NOMO-1 treated with DMSO at 0.1 percent for 48 hours (cell line): Measurements from ENCODE around the gene ZIK1.

Experiments used
- DNase-seq: peaks from one replicate; lab custom pipeline; 2025; ENCODE audit not compliant: unreplicated experiment; lab: John Stamatoyannopoulos, UW

ZIK1 gene

DNA sequence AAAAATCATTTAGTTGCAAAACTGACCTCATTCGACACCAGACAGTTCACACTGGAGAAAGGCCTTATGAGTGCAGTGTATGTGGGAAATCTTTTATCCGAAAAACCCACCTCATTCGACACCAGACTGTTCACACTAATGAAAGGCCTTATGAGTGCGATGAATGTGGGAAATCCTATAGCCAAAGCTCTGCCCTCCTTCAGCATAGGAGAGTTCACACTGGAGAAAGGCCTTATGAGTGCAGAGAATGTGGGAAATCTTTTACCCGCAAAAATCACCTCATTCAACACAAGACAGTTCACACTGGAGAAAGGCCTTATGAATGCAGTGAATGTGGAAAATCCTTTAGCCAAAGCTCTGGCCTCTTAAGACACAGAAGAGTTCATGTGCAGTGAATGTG, 23.0 kb downstream of the ZIK1 start:
- DNase-seq: no peak

DNA sequence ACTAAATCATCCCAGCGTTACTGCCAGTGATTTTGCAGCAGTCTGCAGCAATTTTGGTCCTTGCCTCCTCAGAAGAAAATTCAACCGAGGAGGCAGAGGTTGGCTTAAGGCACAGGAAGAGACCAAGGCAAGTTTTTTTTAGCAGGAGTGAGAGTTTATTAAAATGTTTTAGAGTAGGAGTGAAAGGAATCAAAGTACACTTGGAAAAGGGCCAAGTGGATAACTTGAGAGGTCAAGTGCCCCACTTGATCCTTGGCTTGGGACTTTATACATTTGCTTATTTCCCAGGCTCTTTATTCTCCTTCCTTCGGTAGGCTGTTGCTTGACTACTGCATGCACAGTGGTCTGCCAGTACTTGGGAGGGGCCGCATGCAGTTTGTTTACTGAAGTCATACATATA, 27.2 kb downstream of the ZIK1 start:
- no peak for DNase-seq

DNA sequence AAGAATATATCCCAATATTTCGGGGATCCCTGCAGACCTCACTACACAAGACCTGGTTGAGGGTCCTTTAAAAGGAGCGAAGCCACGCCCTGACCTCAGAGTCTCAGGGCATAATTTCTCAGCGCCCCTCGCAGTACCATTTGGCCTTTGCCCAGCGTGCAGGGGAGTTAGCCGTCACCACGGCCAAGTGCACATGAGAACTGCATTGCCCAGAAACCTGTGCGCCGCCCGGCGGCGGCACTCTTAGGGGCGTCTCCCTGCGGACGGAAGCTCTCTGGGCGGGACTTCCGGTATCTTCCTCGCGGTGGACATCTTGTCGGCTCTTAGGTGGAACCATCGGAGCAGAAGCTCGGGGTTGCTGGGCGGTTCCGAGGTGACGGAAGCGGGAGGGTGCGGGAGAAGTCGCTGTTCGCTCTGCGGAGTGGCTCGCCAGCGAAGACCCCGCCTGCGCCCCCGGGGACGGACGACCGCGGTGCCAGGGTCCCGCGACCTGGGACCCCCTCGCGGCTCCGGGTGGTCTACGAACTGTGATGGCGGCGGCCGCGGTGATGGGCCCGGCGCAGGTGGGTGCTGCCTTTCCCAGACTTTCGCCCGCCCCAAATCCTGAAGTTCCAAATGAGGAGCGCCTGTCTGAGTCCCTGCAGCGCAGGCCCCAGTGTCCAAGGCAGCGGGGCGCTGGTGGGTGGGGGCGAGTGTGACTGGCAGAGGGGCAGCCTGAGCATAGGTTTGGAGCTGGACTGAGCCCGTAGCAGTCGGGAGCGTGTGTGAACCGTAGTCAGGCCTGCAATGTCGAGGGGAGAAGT, 30.2 kb downstream of the ZIK1 start, which contains the start of gene ZNF134:
Gene ZNF134 (plus strand): TSS at position 302 of the 803 bp plus-strand sequence. CDS start 5,227 bp downstream, outside the sequence.
- peak; percentile 82 for DNase-seq

DNA sequence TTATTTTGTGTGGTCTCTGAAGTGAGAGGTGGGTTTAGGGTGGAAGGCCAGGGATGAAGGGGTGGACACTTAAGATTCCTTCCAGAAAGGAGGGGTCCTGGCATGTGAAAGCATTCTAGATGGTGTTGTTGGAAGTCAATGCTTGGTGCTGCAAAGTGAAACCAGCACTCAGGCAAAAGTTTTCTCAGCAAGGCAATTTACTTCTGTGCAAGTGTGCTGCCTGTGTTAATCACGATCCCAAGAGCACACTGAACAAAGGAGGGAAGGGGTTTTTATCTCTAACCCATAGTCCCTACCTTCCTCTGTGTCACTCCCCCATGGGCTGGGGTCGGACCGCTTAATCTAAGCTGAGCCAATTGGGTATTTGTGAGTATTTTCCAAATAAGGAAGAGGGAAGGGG, 31.4 kb downstream of the ZIK1 start:
- DNase-seq: no peak

DNA sequence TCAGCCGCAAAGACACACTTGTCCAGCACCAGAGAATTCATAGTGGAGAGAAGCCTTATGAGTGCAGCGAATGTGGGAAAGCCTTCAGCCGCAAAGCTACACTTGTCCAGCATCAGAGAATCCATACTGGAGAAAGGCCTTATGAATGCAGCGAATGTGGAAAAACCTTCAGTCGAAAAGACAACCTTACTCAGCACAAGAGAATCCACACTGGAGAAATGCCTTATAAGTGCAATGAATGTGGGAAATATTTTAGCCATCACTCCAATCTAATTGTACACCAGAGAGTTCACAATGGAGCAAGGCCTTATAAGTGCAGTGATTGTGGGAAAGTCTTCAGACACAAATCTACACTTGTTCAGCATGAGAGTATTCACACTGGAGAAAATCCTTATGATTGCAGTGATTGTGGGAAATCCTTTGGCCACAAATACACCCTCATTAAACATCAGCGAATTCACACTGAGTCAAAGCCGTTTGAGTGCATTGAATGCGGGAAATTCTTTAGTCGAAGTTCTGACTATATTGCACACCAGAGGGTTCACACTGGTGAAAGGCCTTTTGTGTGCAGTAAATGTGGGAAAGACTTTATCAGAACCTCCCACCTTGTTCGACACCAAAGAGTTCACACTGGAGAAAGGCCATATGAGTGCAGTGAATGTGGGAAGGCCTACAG, 36.9 kb downstream of the ZIK1 start:
- no peak for DNase-seq

DNA sequence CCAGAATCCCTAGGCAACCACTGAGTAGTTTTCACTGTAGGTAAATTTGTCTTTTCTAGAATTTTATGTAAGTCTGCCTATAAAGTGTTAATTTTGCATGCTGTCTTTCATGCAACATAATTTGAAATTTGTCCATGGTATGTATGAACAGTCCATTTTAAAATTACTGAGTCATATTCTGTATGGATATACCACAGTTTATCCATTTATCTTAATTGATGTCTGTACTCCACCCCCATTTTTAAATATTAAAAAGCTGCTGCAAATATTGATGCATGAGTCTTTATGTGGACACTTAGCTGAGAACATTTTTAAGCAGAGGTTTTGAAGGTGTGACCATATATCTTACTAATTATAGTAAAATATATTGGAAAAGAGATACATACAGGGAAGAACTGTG, 39.1 kb downstream of the ZIK1 start:
- DNase-seq: no peak

GRCh38 chr19:57632987-57633831, 49.3 kb downstream of the ZIK1 start, which contains the start of gene ZNF211:
Gene ZNF211, plus strand, starts transcription at chr19:57633168. Its CDS starts 179 bp downstream, at chr19:57633347.
- peak; percentile 86 for DNase-seq

- DNase-seq: no peak
Observed at GRCh38 chr19:57633832-57634131, 49.8 kb downstream of the ZIK1 start.

GRCh38 chr19:57637379-57637778, 53.4 kb downstream of the ZIK1 start:
- no peak for DNase-seq

DNA sequence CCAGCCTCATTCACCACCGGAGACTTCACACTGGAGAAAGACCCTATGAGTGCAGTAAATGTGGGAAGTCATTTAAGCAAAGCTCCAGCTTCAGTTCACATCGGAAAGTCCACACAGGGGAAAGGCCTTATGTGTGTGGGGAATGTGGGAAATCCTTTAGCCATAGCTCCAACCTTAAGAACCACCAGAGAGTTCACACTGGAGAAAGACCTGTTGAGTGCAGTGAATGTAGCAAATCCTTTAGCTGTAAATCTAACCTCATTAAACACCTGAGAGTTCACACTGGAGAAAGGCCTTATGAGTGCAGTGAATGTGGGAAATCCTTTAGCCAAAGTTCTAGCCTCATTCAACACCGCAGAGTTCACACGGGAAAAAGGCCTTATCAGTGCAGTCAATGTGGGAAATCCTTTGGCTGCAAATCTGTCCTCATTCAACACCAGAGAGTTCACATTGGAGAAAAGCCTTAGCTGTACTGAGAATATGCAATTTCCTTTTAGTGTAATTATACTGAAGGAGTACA, 57.8 kb downstream of the ZIK1 start:
- no peak for DNase-seq

DNA sequence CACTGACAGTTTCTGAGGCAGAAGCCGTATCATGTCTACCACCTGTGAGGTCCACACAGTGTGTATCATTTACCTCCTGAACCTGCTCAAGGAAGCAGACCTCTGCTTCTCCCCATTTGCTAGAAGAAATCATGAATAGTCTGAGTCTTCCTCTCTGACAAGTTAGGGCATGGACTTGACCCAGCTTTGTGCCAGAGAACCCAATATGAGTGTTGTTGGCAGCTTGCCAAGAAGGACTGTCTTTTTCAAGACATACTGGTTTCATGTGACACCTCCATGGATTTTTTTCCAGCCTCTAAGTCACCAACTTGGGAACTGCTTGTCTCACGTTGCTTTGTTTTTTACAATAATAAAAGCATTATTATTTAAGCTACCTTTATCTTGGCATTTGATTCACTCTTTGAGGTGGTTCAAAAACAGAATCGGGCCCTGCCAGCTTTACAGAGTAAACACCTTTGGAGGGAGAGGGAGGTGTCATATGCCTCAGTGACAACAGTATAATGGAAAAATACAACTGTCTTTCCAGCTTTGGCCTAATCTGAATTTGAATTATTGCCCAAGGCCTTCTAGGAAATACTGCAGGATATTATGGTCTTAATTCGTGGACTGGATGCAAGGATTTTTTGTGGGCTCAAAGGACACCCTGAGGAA, 58.6 kb downstream of the ZIK1 start:
- no peak for DNase-seq
